Testis (tissue), 2 donors: ENCODE results near the gene ADPRHL1.

Experiments used
- POLR2A ChIP-seq: fragments of 450-650 bp; IDR thresholded peaks from one replicate; pipeline ENCODE4 v1.6.1; 2017; ENCODE audit warnings: antibody characterized with exemption, mild to moderate bottlenecking, moderate library complexity
- TF ChIP-seq, protein P1 (sequence below), 3 experiments: fragments of 450-650 bp in 2 of 3; fragments of 200-600 bp in 1 of 3; sonication (generic) in 1 of 3; IDR thresholded peaks; one replicate each; pipeline ENCODE4 v1.5.1; 2016 to 2019; ENCODE audit warnings: antibody characterized with exemption in 3 of 3, mild to moderate bottlenecking in 2 of 3, moderate library complexity in 1 of 3

DNA sequence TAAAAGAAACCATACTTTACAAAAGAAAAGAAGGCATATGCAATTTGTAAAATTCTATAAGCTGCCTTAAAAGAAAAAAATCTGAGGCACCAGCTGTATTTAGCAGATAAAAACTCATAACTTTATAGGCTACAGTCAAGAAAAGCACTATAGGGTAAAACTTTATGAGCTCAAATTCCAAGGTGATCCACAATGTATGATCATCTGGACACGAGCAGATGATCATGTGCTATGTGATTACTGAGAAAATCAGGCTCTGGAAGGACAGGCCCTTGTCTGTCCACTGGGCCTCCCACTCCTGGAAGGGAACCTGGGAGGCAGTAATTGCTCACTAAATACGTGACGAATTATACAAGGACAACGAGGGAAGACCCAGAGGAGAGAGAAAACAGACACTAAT, 96.7 kb downstream of the ADPRHL1 start:
- TF ChIP-seq POLR2A, result no peak
- TF ChIP-seq, protein P1, sequence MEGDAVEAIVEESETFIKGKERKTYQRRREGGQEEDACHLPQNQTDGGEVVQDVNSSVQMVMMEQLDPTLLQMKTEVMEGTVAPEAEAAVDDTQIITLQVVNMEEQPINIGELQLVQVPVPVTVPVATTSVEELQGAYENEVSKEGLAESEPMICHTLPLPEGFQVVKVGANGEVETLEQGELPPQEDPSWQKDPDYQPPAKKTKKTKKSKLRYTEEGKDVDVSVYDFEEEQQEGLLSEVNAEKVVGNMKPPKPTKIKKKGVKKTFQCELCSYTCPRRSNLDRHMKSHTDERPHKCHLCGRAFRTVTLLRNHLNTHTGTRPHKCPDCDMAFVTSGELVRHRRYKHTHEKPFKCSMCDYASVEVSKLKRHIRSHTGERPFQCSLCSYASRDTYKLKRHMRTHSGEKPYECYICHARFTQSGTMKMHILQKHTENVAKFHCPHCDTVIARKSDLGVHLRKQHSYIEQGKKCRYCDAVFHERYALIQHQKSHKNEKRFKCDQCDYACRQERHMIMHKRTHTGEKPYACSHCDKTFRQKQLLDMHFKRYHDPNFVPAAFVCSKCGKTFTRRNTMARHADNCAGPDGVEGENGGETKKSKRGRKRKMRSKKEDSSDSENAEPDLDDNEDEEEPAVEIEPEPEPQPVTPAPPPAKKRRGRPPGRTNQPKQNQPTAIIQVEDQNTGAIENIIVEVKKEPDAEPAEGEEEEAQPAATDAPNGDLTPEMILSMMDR (IDR thresholded peaks at IDR 0.05), result no peak
